Esophagus muscularis mucosa (tissue), 4 donors: ENCODE measurements around the gene PAOX. TPM values are rescaled to one million over a fixed set of nuclear protein-coding genes. Genes with fewer than 3 reads are reported as not detected.

Experiments
- DNase-seq: peaks from one replicate; pipeline ENCODE4 v3.0.0-alpha.2; 2017; ENCODE audit errors: extremely low spot score
- H3K27ac ChIP-seq, 4 donors: fragments of 200-600 bp; sonication (generic); replicated peaks in 1 of 4; 1 replicate in 3 of 4; 2 replicates in 1 of 4; pipeline ENCODE4 v1.5.1; 2016 to 2019; ENCODE audit warnings: mild to moderate bottlenecking in 1 of 4
- H3K27me3 ChIP-seq, 4 donors: fragments of 200-600 bp; sonication (generic); one replicate each; pipeline versions ENCODE4 v1.5.1 to v1.6.0; 2016 to 2019
- H3K36me3 ChIP-seq, 4 donors: fragments of 200-600 bp; sonication (generic); one replicate each; pipeline ENCODE4 v1.5.1; 2016 to 2019
- H3K4me1 ChIP-seq, 4 donors: fragments of 200-600 bp; sonication (generic); one replicate each; pipeline ENCODE4 v1.5.1; 2016 to 2019
- H3K4me3 ChIP-seq, 4 donors: fragments of 200-600 bp; sonication (generic); 1 replicate in 2 of 4; 2 replicates in 2 of 4; pipeline ENCODE4 v1.5.1; 2016 to 2019; ENCODE audit warnings: mild to moderate bottlenecking in 4 of 4, moderate library complexity in 1 of 4
- H3K9me3 ChIP-seq, 4 donors: fragments of 200-600 bp; sonication (generic); 1 replicate in 3 of 4; 2 replicates in 1 of 4; pipeline ENCODE4 v1.5.1; 2016 to 2019
- EP300 ChIP-seq: sonication (generic); formaldehyde crosslinking; IDR thresholded peaks from one replicate; pipeline ENCODE4 v1.6.1; 2017; ENCODE audit warnings: antibody characterized with exemption
- POLR2A ChIP-seq: fragments of 450-650 bp; IDR thresholded peaks from one replicate; pipeline ENCODE4 v1.6.1; 2017; ENCODE audit warnings: antibody characterized with exemption, moderate library complexity, mild to moderate bottlenecking, low read depth
- POLR2AphosphoS5 ChIP-seq, 2 donors: sonication (generic); formaldehyde crosslinking; IDR thresholded peaks; one replicate each; pipeline ENCODE4 v1.6.1; 2017; ENCODE audit warnings: antibody characterized with exemption in 2 of 2
- WGBS: methylation state at CpG from one replicate; pipeline ENCODE4 v1.1.5; 2018; 5-methylcytosine and 5-hydroxymethylcytosine counted together
- intact Hi-C: fragments of 100-400 bp; cut with DNase I; formaldehyde crosslinking; loops from one replicate; pipeline ENCODE4 v1.15.1; 2023
- total RNA-seq, 4 donors: library from RNA; depleted of rRNA; stranded (reverse); fragments of >200 nt; gene quantifications; one replicate each; pipeline versions ENCODE4 v1.1.0 to v1.2.1, GENCODE V29; 2016
- TF ChIP-seq, protein P1 (sequence below), 3 experiments: fragments of 200-600 bp in 2 of 3; fragments of 450-650 bp in 1 of 3; sonication (generic) in 2 of 3; IDR thresholded peaks; one replicate each; pipeline ENCODE4 v1.5.1; 2017 to 2019; ENCODE audit warnings: antibody characterized with exemption in 3 of 3, mild to moderate bottlenecking in 2 of 3, moderate library complexity in 1 of 3

Gene PAOX
- total RNA-seq, 4 donors from 2014 or later, result 10.1 to 15.0 (median 14.3) TPM

DNA sequence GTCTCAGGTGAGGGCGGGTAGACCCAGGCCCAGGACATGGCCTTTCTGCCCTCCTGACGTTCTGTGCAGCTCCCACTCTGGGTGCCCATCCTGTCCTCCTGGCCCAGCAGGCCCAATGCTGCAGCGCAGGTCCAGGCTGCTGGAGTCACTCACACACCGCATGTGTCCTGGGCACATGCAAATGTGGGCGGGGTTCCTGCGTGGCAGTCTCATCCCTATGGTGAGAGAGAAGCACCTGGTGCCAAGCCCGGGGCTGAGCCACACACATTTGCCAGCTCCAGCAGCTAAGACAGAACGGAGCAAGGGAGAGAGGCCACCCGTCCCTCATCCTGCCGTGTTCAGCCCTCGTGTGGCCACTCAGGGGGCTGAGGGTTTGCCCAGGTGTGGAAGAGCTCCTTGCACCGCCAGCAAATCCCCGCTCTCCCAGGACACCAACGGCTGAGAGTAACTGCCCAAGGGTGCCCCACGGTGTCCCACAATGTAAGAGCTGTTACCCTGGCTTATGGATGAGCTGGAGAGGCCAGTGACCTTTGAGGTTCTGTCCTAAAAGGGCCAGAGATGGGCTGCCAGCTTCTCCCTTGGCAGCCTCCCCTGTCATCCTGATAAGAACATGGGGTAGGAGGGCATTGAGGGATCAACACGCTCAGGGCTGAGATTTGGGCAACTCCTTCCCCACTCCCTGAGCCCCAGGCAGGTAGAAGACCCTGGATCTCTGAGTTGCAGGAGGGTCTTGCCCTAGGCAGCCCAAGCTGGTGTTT, 25.7 kb upstream of the PAOX start:
- TF ChIP-seq, protein P1, sequence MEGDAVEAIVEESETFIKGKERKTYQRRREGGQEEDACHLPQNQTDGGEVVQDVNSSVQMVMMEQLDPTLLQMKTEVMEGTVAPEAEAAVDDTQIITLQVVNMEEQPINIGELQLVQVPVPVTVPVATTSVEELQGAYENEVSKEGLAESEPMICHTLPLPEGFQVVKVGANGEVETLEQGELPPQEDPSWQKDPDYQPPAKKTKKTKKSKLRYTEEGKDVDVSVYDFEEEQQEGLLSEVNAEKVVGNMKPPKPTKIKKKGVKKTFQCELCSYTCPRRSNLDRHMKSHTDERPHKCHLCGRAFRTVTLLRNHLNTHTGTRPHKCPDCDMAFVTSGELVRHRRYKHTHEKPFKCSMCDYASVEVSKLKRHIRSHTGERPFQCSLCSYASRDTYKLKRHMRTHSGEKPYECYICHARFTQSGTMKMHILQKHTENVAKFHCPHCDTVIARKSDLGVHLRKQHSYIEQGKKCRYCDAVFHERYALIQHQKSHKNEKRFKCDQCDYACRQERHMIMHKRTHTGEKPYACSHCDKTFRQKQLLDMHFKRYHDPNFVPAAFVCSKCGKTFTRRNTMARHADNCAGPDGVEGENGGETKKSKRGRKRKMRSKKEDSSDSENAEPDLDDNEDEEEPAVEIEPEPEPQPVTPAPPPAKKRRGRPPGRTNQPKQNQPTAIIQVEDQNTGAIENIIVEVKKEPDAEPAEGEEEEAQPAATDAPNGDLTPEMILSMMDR (IDR thresholded peaks at IDR 0.05), result no peak
- TF ChIP-seq POLR2A, result no peak
- no peak for TF ChIP-seq POLR2AphosphoS5 (IDR thresholded peaks at IDR 0.05)
- TF ChIP-seq EP300, result no peak

DNA sequence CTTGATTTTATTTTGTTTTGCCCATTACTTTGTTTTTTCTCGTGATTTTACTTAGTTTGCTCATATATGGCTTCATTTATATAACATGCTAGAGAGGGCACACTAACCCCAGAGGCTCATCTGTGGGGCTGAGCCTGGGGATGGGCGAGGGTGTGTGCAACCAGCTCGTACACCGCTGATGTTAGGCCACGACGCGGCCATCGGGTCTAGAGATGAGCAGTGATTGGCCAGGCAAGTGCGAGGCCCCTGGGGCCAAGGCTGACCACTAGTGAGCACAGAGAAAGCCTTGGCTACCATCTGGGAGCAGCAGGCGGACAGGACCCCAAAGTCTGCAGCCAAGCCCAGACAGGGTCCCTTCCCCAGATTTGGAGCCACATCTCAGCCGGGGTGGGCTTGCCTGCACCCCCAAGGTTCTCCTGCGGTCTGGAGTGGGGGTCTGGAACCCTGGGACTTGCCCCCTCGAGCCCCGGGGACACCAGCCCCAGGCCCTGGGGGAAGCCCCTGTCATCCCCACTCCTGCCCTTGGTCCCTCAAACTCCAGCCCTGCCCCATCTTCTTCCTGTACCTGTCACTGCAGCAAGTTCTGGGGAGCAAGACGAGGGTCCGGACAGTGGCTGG, 25.0 kb upstream of the PAOX start:
- WGBS, result 95% methylated on average over 10 of the region's 16 CpGs
- Histone ChIP-seq H3K4me1 (peaks cover 16 to 23% (median 17%) of the 10 kb centered on the region in 4 donors), H3K27ac (no peak overlapping the region), H3K27me3 (peaks cover 0 to 81% (median 10%) of the 10 kb centered on the region in 4 donors), H3K4me3 (no peak overlapping the region), H3K9me3 (no peaks in the 10 kb centered on the region), H3K36me3 (peaks cover 0 to 4% (median 0%) of the 10 kb centered on the region in 4 donors)
- intact Hi-C loops, result no loop called here
- DNase-seq, result no peak
- TF ChIP-seq POLR2AphosphoS5 (IDR thresholded peaks at IDR 0.05) (no peak), POLR2A (no peak), EP300 (no peak)
- TF ChIP-seq, protein P1 (IDR thresholded peaks at IDR 0.05), result no peak

More for the DNA sequence above, 25.7 kb upstream of the PAOX start:
- H3K27me3 ChIP-seq, result peaks cover 0 to 86% (median 10%) of the 10 kb centered on the region in 4 donors
- peaks cover 16 to 22% (median 17%) of the 10 kb centered on the region in 4 donors for H3K4me1 ChIP-seq
- peaks cover 0 to 4% (median 0%) of the 10 kb centered on the region in 4 donors for H3K36me3 ChIP-seq
- no peak overlapping the region for H3K4me3 ChIP-seq
- no peak overlapping the region for H3K27ac ChIP-seq
- no peaks in the 10 kb centered on the region for H3K9me3 ChIP-seq
- no peak for DNase-seq
- intact Hi-C loops, result no loop called here
- WGBS, result 76% methylated on average over 4 of the region's 16 CpGs

DNA sequence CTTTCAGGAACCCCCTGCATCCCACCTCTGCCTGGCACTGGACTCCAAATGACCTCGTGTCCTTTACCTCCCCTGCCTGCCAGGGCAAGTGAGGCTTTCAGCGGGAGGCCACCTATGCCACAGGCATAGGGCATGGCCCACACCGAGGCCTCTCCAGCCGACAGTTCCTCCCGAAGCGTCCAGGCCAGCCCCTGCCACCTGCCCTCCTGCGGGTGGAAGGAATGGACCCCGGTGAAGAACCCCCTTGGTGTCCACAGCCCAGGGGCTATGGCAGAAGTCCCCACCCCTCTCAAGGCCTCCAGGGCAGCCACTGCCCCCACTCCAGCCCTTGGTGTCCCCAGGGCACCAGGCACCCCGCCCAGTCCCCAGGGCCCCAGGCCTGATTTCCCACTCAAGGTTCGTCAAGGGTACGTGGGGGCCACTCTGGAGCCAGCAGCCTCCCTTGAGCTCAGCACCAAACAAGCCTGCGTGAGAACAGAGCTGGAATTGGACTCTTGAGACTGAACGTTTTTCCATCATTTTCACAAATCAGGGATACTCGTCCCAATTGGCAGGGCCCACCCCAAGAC, 24.3 kb upstream of the PAOX start:
- intact Hi-C loops, result no loop called here
- Histone ChIP-seq H3K27ac (no peak overlapping the region), H3K27me3 (peaks cover 0 to 74% (median 10%) of the 10 kb centered on the region in 4 donors)

DNA sequence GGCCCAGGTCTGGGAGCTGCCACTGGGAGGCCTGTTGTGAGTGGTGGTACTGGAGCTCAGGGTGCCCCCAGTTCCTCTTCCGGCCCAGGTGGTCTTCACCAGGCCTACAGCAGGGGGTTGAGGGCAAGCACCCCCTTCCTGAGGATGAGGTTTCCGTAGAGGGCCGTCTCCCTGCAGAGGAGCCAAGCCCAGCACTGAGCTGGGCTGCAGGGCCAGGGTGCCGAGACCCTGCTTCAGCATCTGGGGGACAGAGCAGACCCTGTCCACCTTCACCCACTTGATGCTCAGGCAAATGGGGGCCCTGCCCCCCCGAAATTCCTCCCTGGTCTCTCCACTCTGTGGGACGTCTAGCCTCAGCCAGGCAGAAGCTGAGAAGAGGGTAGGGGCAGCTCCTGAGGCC, 23.8 kb upstream of the PAOX start:
- Histone ChIP-seq H3K27ac (no peak overlapping the region), H3K4me3 (no peak overlapping the region), H3K27me3 (peaks cover 0 to 69% (median 10%) of the 10 kb centered on the region in 4 donors), H3K4me1 (peaks cover 16 to 23% (median 17%) of the 10 kb centered on the region in 4 donors), H3K36me3 (peaks cover 0 to 4% (median 0%) of the 10 kb centered on the region in 4 donors), H3K9me3 (no peaks in the 10 kb centered on the region)
- intact Hi-C loops, result no loop called here
- WGBS, result 100% methylated on average over 3 of the region's 6 CpGs
- no peak for DNase-seq
- no peak for TF ChIP-seq POLR2A
- no peak for TF ChIP-seq POLR2AphosphoS5 (IDR thresholded peaks at IDR 0.05)
- TF ChIP-seq EP300, result no peak
- TF ChIP-seq, protein P1 (IDR thresholded peaks at IDR 0.05), result no peak

More for the DNA sequence above, 24.3 kb upstream of the PAOX start:
- 75% methylated on average over 2 of the region's 14 CpGs for WGBS
- H3K4me1 ChIP-seq, result peaks cover 16 to 23% (median 17%) of the 10 kb centered on the region in 4 donors
- no peaks in the 10 kb centered on the region for H3K9me3 ChIP-seq
- DNase-seq, result no peak
- H3K4me3 ChIP-seq, result no peak overlapping the region
- no peak for TF ChIP-seq POLR2AphosphoS5 (IDR thresholded peaks at IDR 0.05)
- no peak for TF ChIP-seq EP300
- no peak for TF ChIP-seq POLR2A
- TF ChIP-seq, protein P1 (IDR thresholded peaks at IDR 0.05), result no peak
- H3K36me3 ChIP-seq, result peaks cover 0 to 4% (median 0%) of the 10 kb centered on the region in 4 donors
